Breast epithelium (tissue), 4 donors: ENCODE results near the gene ICAM2. TPM values are rescaled to one million over a fixed set of nuclear protein-coding genes. Genes with fewer than 3 reads are reported as not detected.

Source experiments
- DNase-seq, 2 donors: peaks; one replicate each; pipeline ENCODE4 v3.0.0-alpha.2; 2019; ENCODE audit warnings: low spot score in 2 of 2
- H3K27ac ChIP-seq, 2 donors: fragments of 200-600 bp; sonication (generic) in 1 of 2; one replicate each; pipeline ENCODE4 v1.5.1; 2016 to 2019; ENCODE audit warnings: mild to moderate bottlenecking in 1 of 2
- H3K27me3 ChIP-seq, 2 donors: fragments of 200-600 bp; sonication (generic) in 1 of 2; one replicate each; pipeline versions ENCODE4 v1.5.1 to v1.6.0; 2017 to 2019; ENCODE audit warnings: control low read depth in 1 of 2, mild to moderate bottlenecking in 1 of 2
- H3K36me3 ChIP-seq: fragments of 200-600 bp; one replicate; pipeline ENCODE4 v1.5.1; 2019
- H3K4me1 ChIP-seq, 2 donors: fragments of 200-600 bp; sonication (generic); one replicate each; pipeline ENCODE4 v1.5.1; 2016 to 2019; ENCODE audit warnings: control low read depth in 1 of 2
- H3K4me3 ChIP-seq, 3 donors: fragments of 200-600 bp; sonication (generic); 1 replicate in 2 of 3; 2 replicates in 1 of 3; pipeline ENCODE4 v1.5.1; 2016 to 2019; ENCODE audit warnings: mild to moderate bottlenecking in 3 of 3, moderate library complexity in 2 of 3
- H3K9me3 ChIP-seq, 2 donors: fragments of 200-600 bp; sonication (generic) in 1 of 2; one replicate each; pipeline ENCODE4 v1.5.1; 2016 to 2019; ENCODE audit warnings: control low read depth in 1 of 2
- CTCF ChIP-seq, 3 donors: fragments of 450-650 bp; IDR thresholded peaks; one replicate each; pipeline ENCODE4 v1.5.1; 2016 to 2017; ENCODE audit warnings: antibody characterized with exemption in 3 of 3, mild to moderate bottlenecking in 3 of 3, moderate library complexity in 3 of 3
- POLR2A ChIP-seq: fragments of 450-650 bp; IDR thresholded peaks from one replicate; pipeline ENCODE4 v1.6.1; 2016; ENCODE audit warnings: antibody characterized with exemption, mild to moderate bottlenecking, moderate library complexity
- POLR2AphosphoS5 ChIP-seq, 3 donors: sonication (generic); formaldehyde crosslinking; IDR thresholded peaks; one replicate each; pipeline ENCODE4 v1.6.1; 2017; ENCODE audit warnings: antibody characterized with exemption in 3 of 3
- intact Hi-C: fragments of 100-400 bp; cut with DNase I; formaldehyde crosslinking; loops from one replicate; pipeline ENCODE4 v1.15.1; 2023; ENCODE audit warnings: low total_unique reads
- total RNA-seq, 3 donors: library from RNA; depleted of rRNA; stranded (reverse); fragments of >200 nt; gene quantifications; one replicate each; pipeline ENCODE4 v1.1.0, GENCODE V29; 2016

The ICAM2 gene
- total RNA-seq, 3 donors from 2014 or later: 26.1 to 106 (median 32.2) TPM

GRCh38 chr17:64045176-64045575 is 24.7 kb upstream of the ICAM2 start:
- Histone ChIP-seq H3K27me3 (no peaks in the 10 kb centered on the region), H3K9me3 (no peaks in the 10 kb centered on the region), H3K4me3 (no peak overlapping the region), H3K4me1 (no peaks in the 10 kb centered on the region), H3K36me3 (peaks cover 26% of the 10 kb centered on the region), H3K27ac (no peak overlapping the region)
- TF ChIP-seq POLR2A (no peak), POLR2AphosphoS5 (IDR thresholded peaks at IDR 0.05) (no peak), CTCF (IDR thresholded peaks at IDR 0.05) (no peak)
- intact Hi-C loops: no loop called here
- no peak for DNase-seq

GRCh38 chr17:64042700-64043485 is 22.5 kb upstream of the ICAM2 start:
- no peaks in the 10 kb centered on the region for H3K9me3 ChIP-seq
- H3K27me3 ChIP-seq: no peaks in the 10 kb centered on the region
- no peak overlapping the region for H3K4me3 ChIP-seq
- H3K4me1 ChIP-seq: no peaks in the 10 kb centered on the region
- peaks cover 16% of the 10 kb centered on the region for H3K36me3 ChIP-seq
- H3K27ac ChIP-seq: no peak overlapping the region
- intact Hi-C loops: no loop called here
- no peak for TF ChIP-seq CTCF (IDR thresholded peaks at IDR 0.05)
- no peak for TF ChIP-seq POLR2AphosphoS5 (IDR thresholded peaks at IDR 0.05)
- no peak for TF ChIP-seq POLR2A
- no peak for DNase-seq

- intact Hi-C loops: no loop called here
- TF ChIP-seq POLR2AphosphoS5 (IDR thresholded peaks at IDR 0.05) (no peak), POLR2A (no peak), CTCF (IDR thresholded peaks at IDR 0.05) (no peak)
- H3K9me3 ChIP-seq: no peaks in the 10 kb centered on the region
Measured at GRCh38 chr17:64041912-64042311, 21.5 kb upstream of the ICAM2 start.

GRCh38 chr17:64040206-64040605 is 19.8 kb upstream of the ICAM2 start:
- intact Hi-C loops: no loop called here
- peak in 1 of 2 donors; percentile 25 for DNase-seq
- H3K36me3 ChIP-seq: peaks cover 6% of the 10 kb centered on the region

More at GRCh38 chr17:64041912-64042311, 21.5 kb upstream of the ICAM2 start:
- Histone ChIP-seq H3K27me3 (no peaks in the 10 kb centered on the region), H3K4me1 (no peaks in the 10 kb centered on the region), H3K27ac (no peak overlapping the region), H3K4me3 (no peak overlapping the region), H3K36me3 (peaks cover 16% of the 10 kb centered on the region)
- DNase-seq: no peak

GRCh38 chr17:64039106-64039400 is 18.6 kb upstream of the ICAM2 start:
- no peak for DNase-seq
- Histone ChIP-seq H3K9me3 (no peaks in the 10 kb centered on the region), H3K27me3 (no peaks in the 10 kb centered on the region), H3K4me3 (no peak overlapping the region), H3K27ac (no peak overlapping the region), H3K4me1 (no peaks in the 10 kb centered on the region), H3K36me3 (no peaks in the 10 kb centered on the region)
- no peak for TF ChIP-seq POLR2AphosphoS5 (IDR thresholded peaks at IDR 0.05)
- TF ChIP-seq CTCF (IDR thresholded peaks at IDR 0.05): no peak
- TF ChIP-seq POLR2A: no peak
- intact Hi-C loops: no loop called here

More at GRCh38 chr17:64040206-64040605, 19.8 kb upstream of the ICAM2 start:
- Histone ChIP-seq H3K4me3 (no peak overlapping the region), H3K27me3 (no peaks in the 10 kb centered on the region), H3K9me3 (no peaks in the 10 kb centered on the region), H3K27ac (no peak overlapping the region), H3K4me1 (no peaks in the 10 kb centered on the region)
- no peak for TF ChIP-seq POLR2A
